ENCODE data around the gene PTGIS. TPM values are rescaled to one million over a fixed set of nuclear protein-coding genes. Genes with fewer than 3 reads are reported as not detected.

Gene PTGIS
- total RNA-seq, 1 experiment from 2014 or later: 26.9 TPM

- TF ChIP-seq, protein P1, sequence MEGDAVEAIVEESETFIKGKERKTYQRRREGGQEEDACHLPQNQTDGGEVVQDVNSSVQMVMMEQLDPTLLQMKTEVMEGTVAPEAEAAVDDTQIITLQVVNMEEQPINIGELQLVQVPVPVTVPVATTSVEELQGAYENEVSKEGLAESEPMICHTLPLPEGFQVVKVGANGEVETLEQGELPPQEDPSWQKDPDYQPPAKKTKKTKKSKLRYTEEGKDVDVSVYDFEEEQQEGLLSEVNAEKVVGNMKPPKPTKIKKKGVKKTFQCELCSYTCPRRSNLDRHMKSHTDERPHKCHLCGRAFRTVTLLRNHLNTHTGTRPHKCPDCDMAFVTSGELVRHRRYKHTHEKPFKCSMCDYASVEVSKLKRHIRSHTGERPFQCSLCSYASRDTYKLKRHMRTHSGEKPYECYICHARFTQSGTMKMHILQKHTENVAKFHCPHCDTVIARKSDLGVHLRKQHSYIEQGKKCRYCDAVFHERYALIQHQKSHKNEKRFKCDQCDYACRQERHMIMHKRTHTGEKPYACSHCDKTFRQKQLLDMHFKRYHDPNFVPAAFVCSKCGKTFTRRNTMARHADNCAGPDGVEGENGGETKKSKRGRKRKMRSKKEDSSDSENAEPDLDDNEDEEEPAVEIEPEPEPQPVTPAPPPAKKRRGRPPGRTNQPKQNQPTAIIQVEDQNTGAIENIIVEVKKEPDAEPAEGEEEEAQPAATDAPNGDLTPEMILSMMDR (conservative IDR thresholded peaks at IDR 0.05): no peak
- no peak for TF ChIP-seq EZH2 (IDR thresholded peaks at IDR 0.05; ENCODE audit: low read depth)
- intact Hi-C loops (cut with micrococcal nuclease; ENCODE audit: unreplicated experiment): no loop called here
- no TSS peak for BruUV-seq (replicated peaks)
- Histone ChIP-seq H4K20me1 (ENCODE audit: insufficient read depth) (peaks cover 5% of the 10 kb centered on the region; the same call in 1 of the 2 replicates), H3K9me3 (ENCODE audit: insufficient read depth, low read depth) (no peaks in the 10 kb centered on the region), H3K79me2 (ENCODE audit: low read depth) (no peaks in the 10 kb centered on the region), H3F3A (ENCODE audit: insufficient read depth, low read depth) (peaks cover 11% of the 10 kb centered on the region; the same call in 1 of the 2 replicates), H3K27me3 (ENCODE audit: insufficient read depth, low read depth) (no peaks in the 10 kb centered on the region), H2AFZ (no peak overlapping the region), H3K36me3 (ENCODE audit: low read depth) (peaks cover 22% of the 10 kb centered on the region), H3K4me1 (replicated peaks; ENCODE audit: insufficient read depth) (no peaks in the 10 kb centered on the region), H3K4me3 (no peak overlapping the region), H3K4me2 (no peak overlapping the region), H3K9me2 (ENCODE audit: insufficient read depth) (no peaks in the 10 kb centered on the region), H3K27ac (no peak overlapping the region)
- ChIA-PET CTCF (no interaction called here), POLR2A (ENCODE audit: unreplicated experiment) (interaction anchor here (0.6 kb wide), 1 partner anchor 967 kb away, joined by 3 read pairs; no protein-coding TSS in a partner anchor)
- no peak for DNase-seq
Measured at GRCh38 chr20:49523767-49524360, 44.1 kb downstream of the PTGIS start.

DNA sequence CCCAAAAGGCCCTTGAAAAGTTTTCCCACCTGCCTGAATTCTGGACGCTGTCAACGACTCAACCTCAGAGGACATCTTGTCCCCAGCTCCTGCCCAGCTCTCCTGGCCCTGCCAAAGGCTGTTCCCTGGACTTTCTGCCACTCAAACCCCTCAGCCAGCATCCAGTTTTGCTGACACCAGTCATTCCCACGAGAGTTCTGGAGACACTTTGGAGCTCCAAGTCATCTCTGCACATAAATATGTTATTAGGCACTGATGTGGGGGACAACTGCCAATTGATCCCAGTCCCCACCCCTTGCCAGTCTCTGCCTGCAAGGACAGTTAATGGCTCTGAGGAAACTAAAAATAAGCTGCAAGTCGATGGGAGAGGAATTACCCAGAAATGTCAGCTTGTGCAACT, 46.6 kb downstream of the PTGIS start:
- no peak overlapping the region for H2AFZ ChIP-seq
- intact Hi-C loops (cut with micrococcal nuclease; ENCODE audit: unreplicated experiment): no loop called here
- H3K9me3 ChIP-seq (ENCODE audit: insufficient read depth, low read depth): no peaks in the 10 kb centered on the region
- no peak for TF ChIP-seq EZH2 (IDR thresholded peaks at IDR 0.05; ENCODE audit: low read depth)
- TF ChIP-seq, protein P1 (conservative IDR thresholded peaks at IDR 0.05): no peak
- no TSS peak for BruUV-seq (replicated peaks)
- no peaks in the 10 kb centered on the region for H3K27me3 ChIP-seq (ENCODE audit: insufficient read depth, low read depth)
- ChIA-PET CTCF (no interaction called here), POLR2A (ENCODE audit: unreplicated experiment) (interaction anchor here (0.6 kb wide), 1 partner anchor 658 kb away, joined by 4 read pairs; no protein-coding TSS in a partner anchor)
- peaks cover 22% of the 10 kb centered on the region for H3K36me3 ChIP-seq (ENCODE audit: low read depth)
- H3K9me2 ChIP-seq (ENCODE audit: insufficient read depth): no peaks in the 10 kb centered on the region
- no peaks in the 10 kb centered on the region for H3K79me2 ChIP-seq (ENCODE audit: low read depth)
- H3K4me1 ChIP-seq (replicated peaks; ENCODE audit: insufficient read depth): peaks cover 8% of the 10 kb centered on the region
- H3F3A ChIP-seq (ENCODE audit: insufficient read depth, low read depth): peaks cover 5% of the 10 kb centered on the region; the same call in 1 of the 2 replicates
- peak in 1 of 2 experiments; percentile 16 for DNase-seq
- H3K27ac ChIP-seq: no peak overlapping the region
- H3K4me2 ChIP-seq: no peak overlapping the region
- H4K20me1 ChIP-seq (ENCODE audit: insufficient read depth): no peaks in the 10 kb centered on the region
- no peak overlapping the region for H3K4me3 ChIP-seq

DNA sequence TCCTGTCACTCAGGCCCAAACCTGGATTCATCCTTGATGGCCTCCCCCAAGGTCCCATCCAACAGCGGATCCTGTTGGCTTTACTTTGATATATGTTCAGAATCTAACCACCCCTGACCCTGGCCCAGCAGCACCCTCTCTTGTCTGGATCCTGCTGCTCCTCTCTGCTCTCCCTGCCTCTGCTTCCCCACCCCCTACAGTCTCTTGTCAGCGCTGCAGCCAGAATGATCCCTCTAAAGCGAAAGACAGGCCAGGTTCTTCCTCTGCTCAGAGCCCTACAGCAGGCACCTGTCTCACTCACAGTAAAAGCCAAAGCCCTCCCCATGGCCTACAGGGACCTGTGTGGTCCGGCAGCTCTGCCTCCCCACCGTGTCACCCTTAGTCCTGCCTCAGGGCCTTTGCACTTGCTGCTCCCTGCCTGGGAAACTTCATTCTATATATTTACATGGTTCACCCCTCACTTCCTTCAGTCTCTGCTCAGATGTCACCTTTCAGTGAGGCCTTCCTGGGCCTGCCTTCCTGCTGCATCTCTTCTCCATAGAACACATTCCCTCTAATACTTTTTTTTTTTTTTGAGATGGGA, 48.1 kb downstream of the PTGIS start:
- H3K4me2 ChIP-seq: no peak overlapping the region
- H2AFZ ChIP-seq: no peak overlapping the region
- peaks cover 8% of the 10 kb centered on the region for H3K4me1 ChIP-seq (replicated peaks; ENCODE audit: insufficient read depth)
- ChIA-PET CTCF (no interaction called here), POLR2A (ENCODE audit: unreplicated experiment) (no interaction called here)
- no peaks in the 10 kb centered on the region for H3K79me2 ChIP-seq (ENCODE audit: low read depth)
- peak in 1 of 2 experiments; percentile 15 for DNase-seq
- no peak for TF ChIP-seq EZH2 (IDR thresholded peaks at IDR 0.05; ENCODE audit: low read depth)
- TF ChIP-seq, protein P1 (conservative IDR thresholded peaks at IDR 0.05): no peak
- intact Hi-C loops (cut with micrococcal nuclease; ENCODE audit: unreplicated experiment): no loop called here
- no peak overlapping the region for H3K27ac ChIP-seq
- H4K20me1 ChIP-seq (ENCODE audit: insufficient read depth): no peaks in the 10 kb centered on the region
- H3F3A ChIP-seq (ENCODE audit: insufficient read depth, low read depth): peaks cover 5% of the 10 kb centered on the region; the same call in 1 of the 2 replicates
- H3K27me3 ChIP-seq (ENCODE audit: insufficient read depth, low read depth): no peaks in the 10 kb centered on the region
- peaks cover 12% of the 10 kb centered on the region; the same call in 1 of the 2 replicates for H3K36me3 ChIP-seq (ENCODE audit: low read depth)
- no TSS peak for BruUV-seq (replicated peaks)
- H3K9me2 ChIP-seq (ENCODE audit: insufficient read depth): no peaks in the 10 kb centered on the region
- no peaks in the 10 kb centered on the region for H3K9me3 ChIP-seq (ENCODE audit: insufficient read depth, low read depth)
- no peak overlapping the region for H3K4me3 ChIP-seq

Data from PC-9 (cell line).